Stimulated activated naive CD8-positive, alpha-beta T cell treated with anti-CD3 and anti-CD28 coated beads, Interleukin-15, Interleukin-2, amounts not matched to agents 100 U/mL and 50 U/mL, for 24 hours (primary cell): ENCODE measurements around the gene IPCEF1.
"Not testable (repeated sequence)": the region's sequence is repeated elsewhere in the genome, so short reads cannot be mapped to it uniquely, and the experiment has no call there.

Experiments
- ATAC-seq: fragments of 150-1000 bp; cut with Tn5 transposase; one replicate; pipeline ENCODE4 v1.10.0; 2021
- DNase-seq: peaks from one replicate; pipeline ENCODE4 v3.0.0; 2021

The IPCEF1 gene

DNA sequence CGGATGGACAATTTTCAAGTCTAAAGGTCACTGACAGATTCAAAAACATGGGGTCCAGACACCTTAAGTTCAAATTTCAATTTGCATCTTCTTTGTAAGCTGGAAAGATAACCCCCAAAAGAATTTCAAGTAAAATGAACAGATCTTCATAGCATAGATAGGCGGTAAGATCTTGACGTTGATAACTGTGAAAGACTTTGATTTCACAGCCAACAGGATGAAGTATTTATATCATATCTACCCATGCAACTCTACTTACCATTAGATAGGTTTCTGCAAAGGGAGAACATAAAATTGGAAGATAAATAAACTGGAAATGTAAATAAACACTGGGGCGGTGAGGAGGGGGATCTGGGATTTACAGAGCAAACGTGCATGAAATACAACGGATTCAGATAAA lies 137.8 kb downstream of the IPCEF1 start:
- DNase-seq: no peak
- no peak for ATAC-seq

DNA sequence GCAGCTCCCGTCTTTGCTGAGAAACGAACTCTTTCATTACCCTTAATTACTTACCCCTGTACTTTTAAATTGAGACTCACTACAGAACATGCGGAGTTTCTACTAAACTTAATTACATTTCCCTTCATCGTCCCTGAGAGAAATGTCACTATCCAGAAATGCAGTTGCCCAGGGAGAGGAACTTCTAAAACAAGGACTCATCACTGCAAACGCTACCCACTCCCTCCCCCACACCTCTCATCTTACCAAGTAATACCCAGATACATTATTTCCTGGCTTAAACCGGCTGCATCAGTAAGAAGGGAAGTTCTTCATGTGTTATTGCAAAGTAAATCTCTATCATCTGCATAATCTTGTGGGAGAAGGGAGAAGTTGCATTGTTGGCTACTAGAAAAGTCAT lies 138.3 kb downstream of the IPCEF1 start:
- ATAC-seq (peak; percentile 67), DNase-seq (no peak)

GRCh38 chr6:154213782-154214181 lies 142.8 kb downstream of the IPCEF1 start:
- DNase-seq: no peak

DNA sequence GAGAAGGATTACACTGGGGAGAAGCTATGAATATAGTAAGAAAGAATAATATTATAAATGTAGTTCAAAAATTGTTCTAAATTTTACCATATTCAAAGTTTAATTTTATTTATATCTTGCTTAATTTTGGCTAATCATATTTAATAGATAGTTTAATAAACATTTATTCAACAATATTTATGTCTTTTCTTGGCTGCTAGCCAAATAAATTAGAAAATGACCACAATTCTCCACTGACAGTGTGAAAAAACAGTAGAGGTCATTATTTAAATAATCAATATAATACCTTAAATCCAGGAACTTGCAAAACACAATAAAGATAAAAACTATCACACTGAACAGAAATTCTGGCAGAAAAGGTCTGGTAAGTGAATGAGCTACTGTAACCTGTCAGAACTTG lies 145.9 kb downstream of the IPCEF1 start:
- ATAC-seq (no peak), DNase-seq (no peak)

More at GRCh38 chr6:154213782-154214181, 142.8 kb downstream of the IPCEF1 start:
- no peak for ATAC-seq

GRCh38 chr6:154209555-154209954 lies 147.0 kb downstream of the IPCEF1 start:
- no peak for ATAC-seq
- no peak for DNase-seq

DNA sequence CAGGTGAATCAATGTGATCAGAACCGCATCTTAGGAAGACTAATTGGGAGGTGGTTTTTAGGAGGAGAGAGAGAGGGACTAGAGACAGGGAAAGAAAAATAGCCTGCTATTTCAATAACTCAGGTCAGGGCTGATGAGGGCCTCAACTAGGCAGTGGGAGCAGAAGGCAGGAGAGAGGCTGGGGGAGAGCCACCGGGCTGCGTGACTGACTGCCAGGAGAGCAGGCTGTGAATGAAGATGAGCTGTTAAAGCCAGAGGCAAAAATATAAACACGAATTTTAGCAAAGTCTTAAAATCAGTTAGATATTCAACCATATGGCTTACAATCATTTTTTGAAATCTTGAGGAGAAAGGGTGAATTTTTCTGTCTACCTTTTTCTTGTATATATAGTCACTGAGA lies 149.6 kb downstream of the IPCEF1 start:
- ATAC-seq (no peak), DNase-seq (no peak)

- ATAC-seq: no peak
- DNase-seq: no peak
These were observed 150.5 kb downstream of the IPCEF1 start for GRCh38 chr6:154206141-154206540.

DNA sequence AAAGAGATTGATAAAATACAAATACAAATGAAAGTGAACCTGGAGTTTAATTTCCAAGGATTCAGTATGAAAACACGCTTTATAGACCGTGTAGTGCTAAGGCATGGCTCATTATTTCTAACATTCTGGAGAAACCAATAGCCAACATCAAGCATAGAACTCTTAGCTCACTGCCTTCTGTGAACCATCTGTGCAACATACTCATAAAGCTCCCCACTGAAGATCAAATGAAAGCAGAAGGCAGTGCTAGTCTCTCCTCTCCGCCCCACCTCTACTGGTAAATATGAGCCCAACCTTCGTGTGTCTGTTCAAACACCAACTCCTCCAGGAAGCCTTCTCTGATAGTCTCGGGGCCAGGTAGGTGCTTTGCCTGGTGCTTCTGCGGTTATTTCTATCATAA lies 153.6 kb downstream of the IPCEF1 start:
- no peak for ATAC-seq
- DNase-seq: no peak

DNA sequence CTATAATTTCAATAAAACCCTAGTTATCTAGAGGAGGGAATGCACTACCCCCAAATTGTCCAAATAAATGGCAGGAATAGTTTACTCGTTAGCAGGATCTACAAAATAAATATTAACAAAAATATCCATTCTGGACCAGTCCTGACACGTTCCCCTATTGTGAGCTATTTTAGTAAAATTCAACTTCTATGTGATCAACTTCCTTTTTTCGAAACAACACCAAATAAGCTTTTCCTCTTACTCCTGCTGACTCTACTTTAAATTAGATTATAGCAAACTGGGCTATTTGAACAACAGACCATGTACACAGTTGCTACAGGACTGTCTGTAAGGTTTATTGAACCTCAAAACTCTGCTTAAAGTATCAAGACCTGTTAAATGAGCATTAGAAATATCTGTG lies 154.3 kb downstream of the IPCEF1 start:
- DNase-seq (no peak), ATAC-seq (no peak)

GRCh38 chr6:154201688-154202087 lies 154.9 kb downstream of the IPCEF1 start:
- ATAC-seq: not testable (repeated sequence)

GRCh38 chr6:154197196-154197860 lies 159.3 kb downstream of the IPCEF1 start:
- DNase-seq: no peak
- ATAC-seq: peak; percentile 46

More at GRCh38 chr6:154201688-154202087, 154.9 kb downstream of the IPCEF1 start:
- not testable (repeated sequence) for DNase-seq

DNA sequence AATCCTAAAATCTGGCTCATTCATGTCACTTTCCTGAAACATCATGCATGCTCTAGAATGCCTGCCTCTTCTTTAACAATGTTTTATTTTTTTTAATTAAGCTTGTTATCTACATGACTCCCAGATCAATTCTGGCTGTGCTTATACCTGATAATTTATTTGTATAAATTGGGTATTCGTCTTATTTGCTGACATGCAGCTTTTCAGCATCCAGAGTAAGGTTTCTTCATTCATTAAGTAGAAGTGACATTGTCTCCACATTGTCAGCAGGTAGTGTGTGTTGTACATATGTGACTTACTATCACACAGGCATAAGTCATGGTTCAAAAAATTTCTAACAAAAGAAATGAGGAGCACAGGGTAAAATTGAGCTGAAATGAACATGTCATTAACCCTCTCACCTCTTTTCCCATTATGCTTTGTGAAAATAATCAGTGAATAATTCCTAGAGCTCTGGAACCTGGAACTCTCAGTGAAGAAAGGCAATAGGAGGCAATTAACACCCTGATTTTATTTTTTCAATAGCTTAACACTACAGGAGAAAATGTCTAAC lies 160.2 kb downstream of the IPCEF1 start:
- ATAC-seq: no peak
- DNase-seq: no peak

GRCh38 chr6:154187714-154188113 lies 168.9 kb downstream of the IPCEF1 start:
- no peak for DNase-seq
- ATAC-seq: peak; percentile 32

DNA sequence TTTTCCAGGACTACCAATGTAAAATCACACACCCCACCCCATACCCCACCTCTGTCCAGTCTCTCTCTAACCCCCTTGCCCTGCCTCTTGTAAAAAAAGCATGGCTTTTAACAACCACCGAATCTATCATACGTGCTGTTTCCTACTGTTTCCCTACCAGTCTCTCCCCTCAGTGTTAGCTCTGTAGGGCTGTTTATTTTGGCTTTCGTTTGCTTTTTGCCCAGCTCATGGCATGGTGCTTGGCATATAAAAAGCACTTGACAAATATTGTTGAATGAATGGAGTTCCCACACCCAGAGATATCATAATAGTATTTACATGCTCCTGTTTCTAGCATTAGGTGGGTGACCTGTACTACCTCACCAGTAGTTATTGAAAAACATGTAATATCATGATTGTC lies 169.4 kb downstream of the IPCEF1 start:
- DNase-seq (no peak), ATAC-seq (no peak)

DNA sequence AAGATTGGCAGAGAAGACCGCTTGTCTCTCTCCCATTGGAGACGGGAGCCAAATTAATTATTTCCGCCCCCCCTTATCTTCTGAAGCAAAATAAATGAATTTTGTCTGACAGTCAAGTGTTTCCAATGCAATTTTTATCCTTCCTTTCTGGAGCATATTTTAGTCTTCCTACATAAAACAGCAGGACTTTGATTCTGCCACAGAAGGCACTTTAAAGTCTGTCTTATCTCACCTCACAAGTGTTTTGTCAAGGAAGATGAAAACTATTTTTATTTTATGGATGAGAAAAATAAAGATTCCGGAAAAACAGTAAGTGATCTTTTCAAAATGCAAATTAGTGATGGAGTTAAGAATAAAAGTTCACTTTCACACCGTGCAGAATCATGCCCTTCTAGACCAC lies 177.2 kb downstream of the IPCEF1 start:
- DNase-seq (no peak), ATAC-seq (no peak)

DNA sequence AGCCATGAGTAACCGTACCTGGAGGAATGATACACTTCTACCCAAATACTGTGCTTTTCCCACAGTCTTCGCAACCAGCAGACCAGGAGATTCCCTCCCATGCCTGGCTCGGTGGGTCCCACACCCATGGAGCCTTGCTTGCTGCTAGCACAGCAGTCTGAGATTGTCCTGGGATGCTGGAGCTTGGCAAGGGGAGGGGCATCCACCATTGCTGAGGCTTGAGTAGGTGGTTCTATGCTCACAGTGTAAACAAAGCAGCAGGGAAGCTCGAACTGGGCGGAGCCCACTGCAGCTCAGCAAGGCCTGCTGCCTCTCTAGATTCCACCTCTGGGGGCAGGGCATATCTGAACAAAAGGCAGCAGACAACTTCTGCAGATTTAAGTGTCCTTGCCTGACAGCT lies 184.2 kb downstream of the IPCEF1 start:
- not testable (repeated sequence) for ATAC-seq, DNase-seq

DNA sequence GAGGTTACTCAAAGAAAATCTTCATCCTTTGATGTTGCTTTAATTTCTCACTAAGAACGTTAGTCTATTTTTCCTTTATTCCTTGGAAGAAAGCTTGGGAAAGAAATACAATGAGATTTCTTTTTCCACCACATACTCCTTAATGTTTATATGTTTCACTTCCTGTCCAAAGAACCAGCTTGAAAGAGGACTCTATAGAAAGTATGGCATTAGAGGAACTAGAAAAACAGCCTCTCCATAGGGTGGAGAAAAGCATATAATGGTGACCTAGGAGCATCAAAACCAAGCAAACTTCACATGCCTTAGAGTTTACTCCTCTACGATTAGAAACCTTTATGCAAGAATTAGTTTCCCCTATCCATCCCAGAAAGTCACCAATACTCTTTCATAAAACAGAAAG lies 186.5 kb downstream of the IPCEF1 start:
- DNase-seq (no peak), ATAC-seq (no peak)

GRCh38 chr6:154169193-154169847 lies 187.3 kb downstream of the IPCEF1 start:
- DNase-seq (peak; percentile 43), ATAC-seq (peak; percentile 78)

GRCh38 chr6:154167126-154167525 lies 189.5 kb downstream of the IPCEF1 start:
- ATAC-seq: no peak

GRCh38 chr6:154166140-154166539 lies 190.5 kb downstream of the IPCEF1 start:
- DNase-seq: no peak
- no peak for ATAC-seq

More at GRCh38 chr6:154167126-154167525, 189.5 kb downstream of the IPCEF1 start:
- DNase-seq: no peak

DNA sequence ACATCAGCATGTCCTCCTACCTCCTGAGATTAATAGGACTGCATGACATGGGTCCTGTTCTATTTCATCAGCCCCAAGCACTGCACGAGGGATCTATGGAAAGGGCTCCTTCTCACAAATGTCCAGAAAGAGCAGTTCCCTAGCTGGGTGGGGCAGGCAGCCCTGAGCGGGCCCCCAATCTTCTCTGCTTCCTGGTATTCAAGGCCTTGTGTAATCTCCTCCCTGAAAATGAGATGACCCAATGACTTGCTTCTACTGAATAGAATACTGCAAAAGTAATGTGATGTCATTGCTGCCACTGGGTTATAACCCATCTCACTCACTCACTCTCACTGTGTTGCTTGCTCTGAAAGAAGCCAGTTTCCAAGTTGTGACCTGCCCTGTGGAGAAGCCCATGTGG lies 191.1 kb downstream of the IPCEF1 start:
- ATAC-seq (no peak), DNase-seq (no peak)

DNA sequence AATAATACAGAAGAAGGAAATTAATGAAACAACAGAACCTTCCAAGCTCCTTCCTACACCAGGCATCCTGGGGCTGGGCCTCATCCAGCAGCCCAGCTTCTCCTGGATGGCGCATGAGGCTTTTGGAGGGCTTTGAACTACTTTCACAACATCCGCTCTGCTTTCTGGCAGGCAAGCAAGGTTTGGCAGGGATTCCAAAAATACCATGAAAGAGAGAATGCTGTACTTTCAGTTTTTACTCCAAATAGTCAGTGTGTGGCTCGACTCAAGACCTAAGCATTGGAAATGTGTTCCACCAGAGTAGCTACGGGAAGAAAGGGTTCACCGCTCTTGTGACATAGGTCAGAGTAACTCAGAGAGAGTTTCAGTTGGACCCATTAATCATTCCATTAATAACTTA lies 192.2 kb downstream of the IPCEF1 start:
- ATAC-seq: no peak
- no peak for DNase-seq

- ATAC-seq (peak; percentile 34), DNase-seq (no peak)
These were observed 194.9 kb downstream of the IPCEF1 start for GRCh38 chr6:154161689-154162088.

DNA sequence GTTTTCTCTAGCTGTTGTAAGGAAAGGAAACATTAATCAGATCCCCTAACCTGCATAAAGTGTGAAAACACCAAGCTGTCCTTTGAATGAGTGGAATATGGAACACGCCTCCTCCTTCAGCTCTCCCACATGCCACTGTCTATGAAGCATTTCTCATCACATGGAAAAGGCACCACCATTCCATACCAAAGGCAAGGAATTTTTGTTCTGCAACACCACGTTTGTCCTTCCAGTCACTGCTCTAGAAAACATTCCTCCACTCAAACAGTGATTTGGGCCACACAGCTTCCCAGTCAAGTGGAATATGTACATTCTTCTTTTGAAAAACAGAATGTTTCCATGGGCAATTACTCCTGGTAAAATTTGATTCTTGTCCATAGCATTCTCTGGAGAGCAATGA lies 197.5 kb downstream of the IPCEF1 start:
- DNase-seq: no peak
- no peak for ATAC-seq
